GM12878 (cell line): Measurements from ENCODE around the gene SLC1A5. TPM values are rescaled to one million over a fixed set of nuclear protein-coding genes. Genes with fewer than 3 reads are reported as not detected.

Experiments used
- ATF3 ChIP-seq: IDR thresholded peaks from 2 replicates; pipeline ENCODE4 v1.6.1; 2011; ENCODE audit warnings: low read depth, mild to moderate bottlenecking, low read length, moderate library complexity, borderline replicate concordance; ENCODE audit errors: extremely low read depth
- CREM ChIP-seq: IDR thresholded peaks from 2 replicates; pipeline ENCODE4 v1.6.1; 2014; ENCODE audit warnings: antibody characterized with exemption, low read depth
- IKZF1 ChIP-seq: fragments of 450-650 bp; conservative IDR thresholded peaks from 2 replicates; pipeline ENCODE4 v1.6.1; 2017; ENCODE audit warnings: antibody characterized with exemption, mild to moderate bottlenecking
- IRF5 ChIP-seq: fragments of 450-650 bp; IDR thresholded peaks from 2 replicates; pipeline ENCODE4 v1.6.1; 2017; ENCODE audit warnings: borderline replicate concordance
- LARP7 ChIP-seq: fragments of 450-650 bp; IDR thresholded peaks from 2 replicates; pipeline ENCODE4 v1.6.1; 2017; ENCODE audit warnings: mild to moderate bottlenecking
- PAX5 ChIP-seq: IDR thresholded peaks from 2 replicates; pipeline ENCODE4 v1.6.1; 2011; ENCODE audit warnings: low read depth, low read length, borderline replicate concordance
- POU2F2 ChIP-seq: IDR thresholded peaks from 3 replicates; pipeline ENCODE4 v1.6.1; 2011; ENCODE audit warnings: low read depth, mild to moderate bottlenecking, low read length, borderline replicate concordance
- SKIL ChIP-seq: fragments of 450-650 bp; IDR thresholded peaks from 2 replicates; pipeline ENCODE4 v1.6.1; 2017; ENCODE audit warnings: mild to moderate bottlenecking, low read depth, inconsistent platforms; ENCODE audit not compliant: poor library complexity, severe bottlenecking
- SP1 ChIP-seq: IDR thresholded peaks from one replicate; pipeline ENCODE4 v1.6.1; 2011; ENCODE audit warnings: low read depth, low read length
- STAT3 ChIP-seq: IDR thresholded peaks from 2 replicates; pipeline ENCODE4 v1.6.1; 2011; ENCODE audit warnings: low read depth, low read length, improper control_type of control experiment
- TCF12 ChIP-seq: IDR thresholded peaks from 2 replicates; pipeline ENCODE4 v1.6.1; 2011; ENCODE audit warnings: low read depth, mild to moderate bottlenecking, low read length
- TCF3 ChIP-seq: IDR thresholded peaks from 2 replicates; pipeline ENCODE4 v1.6.1; 2012; ENCODE audit warnings: low read depth, mild to moderate bottlenecking, low read length, borderline replicate concordance; ENCODE audit not compliant: insufficient read depth
- YBX1 ChIP-seq: fragments of 450-650 bp; IDR thresholded peaks from 2 replicates; pipeline ENCODE4 v1.6.1; 2016; ENCODE audit warnings: antibody characterized with exemption
- ZBTB11 ChIP-seq: fragments of 450-650 bp; formaldehyde crosslinking; IDR thresholded peaks from 2 replicates; pipeline ENCODE4 v1.5.0; 2022; ENCODE audit warnings: mild to moderate bottlenecking, missing genetic modification characterization
- ZBTB40 ChIP-seq: fragments of 450-650 bp; IDR thresholded peaks from 2 replicates; pipeline ENCODE4 v1.6.1; 2016; ENCODE audit warnings: mild to moderate bottlenecking, moderate library complexity, borderline replicate concordance
- ZNF207 ChIP-seq: fragments of 450-650 bp; IDR thresholded peaks from 2 replicates; pipeline ENCODE4 v1.6.1; 2014; ENCODE audit warnings: antibody characterized with exemption, mild to moderate bottlenecking, borderline replicate concordance
- ZZZ3 ChIP-seq: IDR thresholded peaks from 2 replicates; pipeline ENCODE4 v1.6.1; 2011; ENCODE audit warnings: low read depth; ENCODE audit not compliant: control insufficient read depth, insufficient read length
- polyA plus RNA-seq, 11 experiments: library from polyadenylated mRNA; depleted of rRNA in 4 of 11; unstranded in 6 of 11; stranded (reverse) in 5 of 11; fragments of >200 nt; fragmentation: Nextera tagmentation in 4 of 11; fragmentation: Illumina TruSeq in 1 of 11; extraction: Ambion mirVana in 4 of 11; extraction: Trizol in 1 of 11; gene quantifications; 1 replicate in 1 of 11; 2 replicates in 10 of 11; pipeline versions ENCODE4 v1.2.1 to v1.2.3, GENCODE V29; 2011 to 2016; ENCODE audit warnings: inconsistent platforms in 2 of 11, missing spikeins in 2 of 11, low read depth in 1 of 11
- total RNA-seq, 4 experiments: library from RNA; depleted of rRNA in 3 of 4; stranded (reverse); fragments of >200 nt in 3 of 4; fragmentation: Illumina TruSeq in 1 of 4; extraction: Trizol in 1 of 4; gene quantifications; 2 replicates each; pipeline versions ENCODE4 v1.2.1 to v1.2.3, GENCODE V29; 2013 to 2021

The SLC1A5 gene
- total and polyA plus RNA-seq, 10 of the 15 experiments (the other 5 are each of a cell fraction or from before 2014, with no cell fraction given), result 9.1 to 129 (median 60.9) TPM

GRCh38 chr19:46824890-46825730, 36.7 kb upstream of the SLC1A5 start (continued):
- TF ChIP-seq ZNF207 (no peak), YBX1 (no peak), ZBTB11 (CRISPR knock-in tag) (no peak), SP1 (no peak), PAX5 (no peak), TCF3 (no peak), TCF12 (0 out of 2 replicates have a peak, but pooled peaks have one; percentile 44), IRF5 (no peak), ATF3 (no peak), POU2F2 (no peak), STAT3 (no peak), ZZZ3 (no peak), IKZF1 (peak; percentile 69), CREM (no peak), ZBTB40 (peak; percentile 77), SKIL (no peak), LARP7 (no peak)
